GDM1 (cell line): Measurements from ENCODE around the gene DCLRE1B.

Source experiments
- DNase-seq: peaks from one replicate; lab custom pipeline; 2025; lab: John Stamatoyannopoulos, UW

Gene DCLRE1B

GRCh38 chr1:113904674-113905434 lies at the start of gene DCLRE1B, which contains the start of gene AP4B1:
TSS of gene DCLRE1B (plus strand) at chr1:113905326. CDS start at chr1:113905587, 261 bp downstream.
TSS of gene AP4B1 (minus strand) at chr1:113904799. CDS start at chr1:113904717, 82 bp downstream.
- DNase-seq: peak; percentile 100

DNA sequence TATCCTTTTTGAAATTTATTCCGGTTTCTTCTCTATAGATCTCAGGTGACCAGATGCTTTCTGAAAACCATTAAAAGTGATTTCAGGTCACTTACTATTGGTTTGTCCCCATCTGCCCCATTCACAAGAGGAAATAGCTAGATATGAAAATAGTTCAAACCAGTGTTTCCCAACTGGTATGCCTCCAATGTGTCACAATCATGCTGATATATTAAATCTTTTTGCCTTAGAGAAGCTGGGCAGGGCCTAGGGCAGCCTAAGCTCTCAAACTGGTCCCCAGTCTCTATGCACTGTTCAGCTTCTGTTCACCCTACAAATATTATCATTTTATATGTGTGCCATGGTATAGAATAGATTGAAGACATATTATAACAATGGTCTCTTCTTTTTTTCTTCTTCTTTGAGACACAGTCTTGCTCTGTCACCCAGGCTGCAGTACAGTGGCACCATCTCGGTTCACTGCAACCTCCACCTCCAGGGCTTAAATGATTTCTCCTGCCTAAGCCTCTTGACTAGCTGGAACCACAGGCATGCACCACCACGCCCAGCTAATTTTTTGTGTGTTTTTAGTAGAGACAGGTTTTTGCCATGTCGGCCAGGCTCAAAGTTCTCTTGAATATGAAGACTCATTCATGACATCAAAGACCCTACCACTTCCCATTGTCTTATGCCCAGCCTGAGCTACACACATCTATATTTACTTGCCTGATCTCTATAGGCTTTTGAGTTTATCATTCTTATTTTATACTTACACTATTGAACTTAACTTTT lies 49.3 kb upstream of the DCLRE1B start:
- no peak for DNase-seq

GRCh38 chr1:113856401-113856790 lies 48.7 kb upstream of the DCLRE1B start:
- DNase-seq: no peak

DNA sequence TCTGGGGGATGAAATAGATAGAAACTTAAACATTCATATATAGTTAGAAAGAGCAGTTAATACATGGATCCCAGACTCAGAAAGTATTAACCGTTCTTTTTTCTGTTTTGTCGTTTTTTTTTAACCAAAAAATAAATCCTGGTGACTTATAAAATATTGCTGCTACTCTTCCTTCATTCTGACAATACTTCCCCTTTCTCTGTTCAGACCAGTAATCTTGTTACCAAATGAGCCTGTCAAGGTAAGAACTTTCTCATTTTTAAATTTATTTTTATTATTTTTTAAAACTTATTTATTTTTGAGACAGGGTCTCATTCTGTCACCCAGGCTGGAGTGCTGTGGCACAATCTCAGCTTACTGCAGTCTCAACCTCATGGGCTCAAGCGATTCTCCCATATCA lies 47.4 kb upstream of the DCLRE1B start:
- DNase-seq: no peak

GRCh38 chr1:113858418-113858817 lies 46.7 kb upstream of the DCLRE1B start:
- DNase-seq: no peak

- DNase-seq: no peak
Measured at GRCh38 chr1:113858982-113859381, 46.1 kb upstream of the DCLRE1B start.

GRCh38 chr1:113859478-113860175 lies 45.5 kb upstream of the DCLRE1B start:
- DNase-seq: peak; percentile 21

- no peak for DNase-seq
Measured at GRCh38 chr1:113860891-113861290, 44.2 kb upstream of the DCLRE1B start.

- no peak for DNase-seq
Measured at GRCh38 chr1:113861641-113862040, 43.5 kb upstream of the DCLRE1B start.

DNA sequence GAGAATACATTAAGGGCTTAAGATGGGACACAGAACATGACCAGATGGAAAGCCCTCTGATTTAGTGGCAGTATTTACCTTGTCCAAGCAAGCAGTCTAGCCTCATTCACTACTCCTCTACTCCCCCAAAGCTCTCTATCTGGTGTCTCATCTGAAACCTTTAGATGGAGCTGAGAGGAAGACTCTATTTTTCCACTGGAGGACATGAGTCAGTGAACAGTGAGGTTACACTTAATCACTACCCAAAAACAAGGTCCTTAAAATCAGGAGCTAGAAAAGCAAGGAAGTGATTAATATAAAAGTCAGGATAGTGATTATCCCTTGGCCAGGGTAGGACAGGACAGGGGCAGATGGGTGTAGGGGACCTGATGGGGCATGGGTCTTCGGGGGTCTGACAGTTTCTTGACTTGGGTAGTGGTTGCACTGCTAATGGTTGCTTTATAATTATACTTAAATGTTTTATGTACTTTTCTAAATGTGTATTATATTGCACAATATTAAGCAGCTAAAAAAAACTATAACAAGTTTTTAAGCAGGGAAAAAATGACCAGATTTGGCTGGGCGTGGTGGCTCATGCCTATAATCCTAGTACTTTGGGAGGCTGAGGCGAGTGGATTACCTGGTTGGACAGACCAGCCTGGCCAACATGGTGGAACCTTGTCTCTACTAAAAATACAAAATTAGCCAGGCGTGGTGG lies 36.6 kb upstream of the DCLRE1B start:
- no peak for DNase-seq

- DNase-seq: no peak
Measured at GRCh38 chr1:113870778-113871177, 34.3 kb upstream of the DCLRE1B start.

DNA sequence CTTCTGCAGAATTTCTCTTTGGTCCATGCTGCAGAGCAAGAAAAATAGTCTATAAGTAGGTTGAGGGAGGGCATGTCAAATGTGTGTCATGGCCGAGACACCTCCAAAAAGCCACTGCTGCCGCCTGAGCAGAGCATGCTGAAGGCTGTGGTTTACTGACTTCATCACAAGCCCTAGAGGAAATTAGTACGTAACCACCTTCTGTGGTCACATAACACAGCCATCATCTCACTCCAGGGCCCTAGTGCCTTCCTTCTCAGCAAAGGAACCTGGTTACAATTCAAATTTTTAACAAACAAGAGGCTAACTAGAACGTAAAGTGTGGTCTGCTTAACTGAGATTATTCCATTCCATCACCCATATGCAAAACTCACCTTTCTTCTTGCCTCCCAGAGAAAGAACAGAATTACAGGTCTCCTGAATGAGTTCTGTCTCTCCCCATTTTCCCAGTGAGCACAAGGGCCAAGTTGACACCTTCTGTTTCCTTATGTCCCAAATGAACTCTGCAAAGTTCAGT lies 33.5 kb upstream of the DCLRE1B start, which contains the start of gene PTPN22:
Gene PTPN22, minus strand, starts transcription at position 116 of the 517 bp plus-strand sequence.
- DNase-seq: peak; percentile 87

DNA sequence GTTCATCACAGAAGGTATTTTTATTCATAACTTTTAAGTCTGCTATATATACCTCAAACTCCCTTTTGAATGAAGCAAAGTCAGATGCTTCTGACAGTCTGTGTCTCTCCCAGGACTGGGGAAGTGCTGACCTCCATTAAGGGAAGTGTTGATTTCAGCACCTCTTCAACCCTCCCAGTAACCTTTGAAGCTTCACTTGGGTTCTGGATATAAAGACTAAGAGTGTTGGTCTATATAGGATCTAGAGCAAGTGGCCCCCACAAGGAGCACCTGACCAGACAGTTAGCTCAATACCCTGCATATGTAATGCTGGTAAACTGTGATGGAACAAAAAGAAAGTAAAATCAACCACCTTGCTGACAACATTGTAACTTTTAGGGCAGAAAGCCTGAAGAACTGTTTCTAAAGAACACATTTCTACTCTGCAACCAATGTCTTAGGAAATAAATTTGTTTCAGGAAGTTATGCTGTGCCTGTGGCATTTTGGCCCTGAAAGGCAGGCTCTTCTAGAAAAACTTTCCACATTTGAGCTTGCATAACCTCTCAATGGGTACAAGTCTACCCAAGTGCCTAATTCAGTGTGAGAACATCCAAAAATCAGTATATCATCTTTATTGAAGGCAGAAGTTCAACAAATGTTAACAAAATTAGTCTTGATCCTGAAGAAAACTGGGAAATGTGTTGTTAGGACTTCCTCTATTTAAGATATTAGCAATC lies 32.7 kb upstream of the DCLRE1B start:
- no peak for DNase-seq

DNA sequence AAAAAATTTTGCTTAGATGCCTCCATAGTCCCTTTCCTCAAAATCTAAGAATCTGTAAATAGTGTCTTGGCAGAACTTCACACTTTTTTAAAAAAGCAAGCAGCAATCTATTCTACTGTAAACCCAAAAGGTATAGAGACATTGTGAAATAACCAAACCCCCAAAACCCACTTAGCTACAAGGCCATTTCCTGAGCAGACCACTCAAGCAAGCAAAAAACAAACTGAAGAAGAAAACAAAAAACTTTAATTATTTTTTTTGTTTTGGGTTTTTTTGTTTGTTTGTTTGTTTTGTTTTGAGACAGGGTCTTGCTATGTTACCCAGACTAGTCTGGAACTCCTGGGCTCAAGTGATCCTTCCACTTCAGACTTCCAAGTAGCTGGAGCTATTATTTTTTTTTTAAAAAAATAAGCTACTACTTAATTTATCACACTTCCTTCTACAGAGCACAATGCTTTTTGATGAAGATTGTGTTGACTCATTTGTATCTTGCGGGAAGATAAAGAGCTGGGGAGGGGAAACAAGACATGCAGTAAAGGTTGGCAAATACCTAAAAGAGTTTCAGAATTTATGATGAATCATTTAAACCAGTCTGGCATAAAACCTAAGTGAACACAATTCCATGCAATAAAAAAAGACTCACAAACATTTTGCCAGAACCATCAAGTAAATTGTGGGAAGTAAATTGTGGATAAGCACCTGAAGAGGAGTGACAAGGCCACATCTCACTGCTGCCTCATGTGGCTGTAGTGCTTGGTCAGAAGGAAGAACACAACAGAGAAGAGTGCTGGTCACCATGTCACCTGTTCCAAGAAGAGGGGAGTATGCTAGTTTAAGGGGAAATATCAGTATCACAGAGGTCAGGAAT lies 30.9 kb upstream of the DCLRE1B start:
- DNase-seq: no peak

DNA sequence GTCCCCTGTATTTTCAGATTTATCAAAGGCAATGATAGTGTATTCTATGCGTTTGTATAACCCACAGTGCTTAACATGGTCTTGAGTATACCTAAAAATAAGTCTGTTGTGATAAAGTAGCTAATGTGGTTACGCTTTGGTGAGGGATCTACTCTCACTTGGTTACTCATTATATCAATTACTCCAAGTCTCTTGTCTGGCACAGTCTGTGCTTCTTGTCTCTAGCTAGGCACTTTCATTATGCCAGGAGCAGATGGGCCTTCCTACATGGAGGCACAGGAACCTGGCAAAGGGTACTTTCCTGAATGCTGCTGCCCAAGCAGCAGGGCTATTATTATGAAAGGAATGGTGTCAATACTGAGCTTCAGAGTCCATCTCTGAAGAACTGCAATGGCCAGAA lies 29.4 kb upstream of the DCLRE1B start:
- DNase-seq: no peak

DNA sequence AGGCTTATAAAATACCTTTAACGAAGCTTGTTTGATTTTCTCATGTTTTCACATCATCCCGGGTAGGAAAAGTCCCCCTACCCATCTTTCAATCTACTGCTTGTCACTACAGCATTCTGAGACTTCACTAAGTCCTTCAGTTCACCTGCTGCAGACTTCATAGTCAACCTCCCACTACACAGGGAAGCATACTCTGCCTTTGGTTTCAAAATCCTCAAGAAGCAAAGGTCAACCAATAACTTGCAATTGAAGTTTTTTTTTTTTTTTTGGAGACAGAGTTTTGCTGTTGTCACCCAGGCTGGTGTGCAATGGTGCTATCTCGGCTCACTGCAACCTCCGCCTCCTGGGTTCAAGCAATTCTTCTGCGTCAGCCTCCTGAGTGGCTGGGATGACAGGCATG lies 28.9 kb upstream of the DCLRE1B start:
- no peak for DNase-seq

DNA sequence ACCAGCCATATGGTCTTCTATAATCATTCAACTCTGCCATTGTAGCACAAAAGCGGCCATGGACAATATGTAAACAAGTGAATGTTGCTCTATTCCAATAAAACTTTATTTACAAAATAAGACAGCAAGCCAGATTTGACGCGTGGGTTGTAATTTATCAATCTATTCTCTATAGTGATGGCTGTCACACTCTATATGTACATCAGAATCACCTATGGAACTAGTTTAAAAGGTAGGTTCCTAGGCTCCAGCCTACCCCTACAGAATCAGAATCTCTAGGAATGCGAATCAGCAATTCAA lies 25.4 kb upstream of the DCLRE1B start:
- DNase-seq: no peak

GRCh38 chr1:113881661-113882060 lies 23.5 kb upstream of the DCLRE1B start:
- DNase-seq: no peak

DNA sequence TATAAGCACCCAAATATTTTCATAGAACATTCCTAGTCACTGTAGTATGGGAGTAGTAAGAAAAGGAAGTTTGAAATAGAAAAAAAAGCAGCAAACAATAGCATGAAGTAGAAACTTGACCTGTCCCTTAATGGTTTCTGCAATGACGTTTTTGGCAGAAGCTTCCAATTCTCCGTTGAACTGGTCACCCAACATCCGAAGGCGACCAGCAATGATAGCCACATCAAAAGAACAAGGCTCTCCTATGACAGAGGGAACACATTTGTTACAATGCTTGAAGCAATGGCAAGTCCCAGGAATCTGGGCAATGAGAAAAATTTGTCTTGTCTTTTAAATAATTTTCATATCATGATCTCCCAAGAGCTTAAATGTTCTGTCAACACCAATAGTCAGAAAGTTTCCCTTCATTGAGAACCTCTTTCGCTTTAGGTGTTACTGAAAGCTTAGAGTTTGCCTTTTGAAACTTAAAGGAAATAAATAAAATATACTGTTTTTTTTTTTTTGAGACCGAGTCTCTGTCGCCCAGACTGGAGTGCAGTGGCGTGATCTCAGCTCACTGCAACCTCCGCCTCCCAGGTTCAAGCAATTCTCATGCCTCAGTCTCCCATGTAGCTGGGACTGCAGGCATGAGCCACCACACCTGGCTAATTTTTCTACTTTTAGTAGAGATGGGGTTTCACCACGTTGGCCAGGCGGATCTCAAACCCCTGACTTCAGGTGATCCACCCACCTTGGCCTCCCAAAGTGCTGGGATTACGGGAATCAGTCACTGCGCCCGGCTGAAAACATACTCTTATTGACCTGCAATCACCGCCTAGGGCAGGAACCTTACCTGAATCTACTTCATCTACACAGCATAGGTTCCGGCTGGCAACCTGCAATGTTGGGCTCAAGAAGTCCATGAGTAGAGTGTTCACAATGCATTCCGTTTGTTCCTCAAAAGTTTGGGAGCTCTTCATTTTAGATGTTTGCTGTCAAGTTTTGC lies 18.4 kb upstream of the DCLRE1B start:
- no peak for DNase-seq
